Natural killer cell (primary cell): ENCODE data around the gene CORO7. TPM values are rescaled to one million over a fixed set of nuclear protein-coding genes. Genes with fewer than 3 reads are reported as not detected.

Experiments used
- ATAC-seq, 3 donors: fragments of 150-1000 bp in 2 of 3; fragments of 200-7000 bp in 1 of 3; cut with Tn5 transposase; 1 replicate in 1 of 3; 2 replicates in 2 of 3; pipeline ENCODE4 v1.10.0; 2021; ENCODE audit warnings: mild to moderate bottlenecking in 2 of 3, moderate library complexity in 2 of 3
- DNase-seq, 2 donors: peaks; one replicate each; pipeline versions ENCODE4 v3.0.0 to v3.0.0-alpha.2; 2013 to 2021; ENCODE audit warnings: mixed read lengths in 1 of 2
- H3K27ac ChIP-seq: one replicate; pipeline ENCODE4 v1.5.1; 2013; ENCODE audit warnings: mild to moderate bottlenecking, low read length
- H3K27me3 ChIP-seq: one replicate; pipeline ENCODE4 v1.6.1; 2013; ENCODE audit warnings: low read length; ENCODE audit not compliant: control insufficient read depth, insufficient read depth
- H3K36me3 ChIP-seq: one replicate; pipeline ENCODE4 v1.6.1; 2013; ENCODE audit warnings: low read length; ENCODE audit not compliant: control insufficient read depth, insufficient read depth
- H3K4me1 ChIP-seq: one replicate; pipeline ENCODE4 v1.6.1; 2013; ENCODE audit warnings: low read length; ENCODE audit not compliant: control insufficient read depth, insufficient read depth
- H3K4me3 ChIP-seq: one replicate; pipeline ENCODE4 v1.5.1; 2013; ENCODE audit warnings: low read length
- H3K9me3 ChIP-seq: one replicate; pipeline ENCODE4 v1.6.1; 2013; ENCODE audit warnings: low read length; ENCODE audit not compliant: control insufficient read depth, insufficient read depth
- H3K27ac Mint-ChIP-seq, 2 donors: one replicate each; pipeline ENCODE4 v1.8.0; 2022; ENCODE audit warnings: mild to moderate bottlenecking in 2 of 2, mixed read lengths in 2 of 2, moderate library complexity in 1 of 2
- H3K27me3 Mint-ChIP-seq, 2 donors: one replicate each; pipeline ENCODE4 v1.8.0; 2022; ENCODE audit warnings: low read depth in 2 of 2, mixed read lengths in 2 of 2
- H3K36me3 Mint-ChIP-seq: one replicate; pipeline ENCODE4 v1.8.0; 2022; ENCODE audit warnings: mixed read lengths
- H3K4me1 Mint-ChIP-seq, 2 donors: one replicate each; pipeline ENCODE4 v1.8.0; 2022; ENCODE audit warnings: mixed read lengths in 2 of 2
- H3K4me3 Mint-ChIP-seq: one replicate; pipeline ENCODE4 v1.8.0; 2022; ENCODE audit warnings: mild to moderate bottlenecking, moderate library complexity, mixed read lengths
- H3K9me3 Mint-ChIP-seq, 2 donors: one replicate each; pipeline ENCODE4 v1.8.0; 2022; ENCODE audit warnings: mixed read lengths in 2 of 2
- CTCF ChIP-seq: fragments of 200-600 bp; IDR thresholded peaks from one replicate; pipeline ENCODE4 v1.8.0; 2022; ENCODE audit warnings: antibody characterized with exemption
- WGBS: methylation state at CpG from one replicate; pipeline ENCODE4 v1.1.7; 2013; ENCODE audit warnings: missing lambda C conversion rate; ENCODE audit not compliant: insufficient coverage; 5-methylcytosine and 5-hydroxymethylcytosine counted together
- intact Hi-C: fragments of 100-400 bp; cut with micrococcal nuclease; formaldehyde crosslinking; loops from one replicate; pipeline ENCODE4 v1.14.2; 2022
- total RNA-seq, 4 donors: library from RNA; stranded (reverse); fragments of 120-200 nt in 1 of 4; gene quantifications; one replicate each; pipeline versions ENCODE4 v1.2.3 to v1.2.4, GENCODE V29; 2013 to 2022

CORO7 gene
- total RNA-seq, 3 donors from 2014 or later (not counting 1 experiment from before 2014, with no cell fraction given), result 335 to 425 (median 415) TPM

- no peaks in the 10 kb centered on the region for H3K27me3 Mint-ChIP-seq
- WGBS, result 86% methylated on average over 9 of the region's 9 CpGs
- peaks cover 2% of the 10 kb centered on the region for H3K36me3 ChIP-seq
- peaks cover 0 to 20% of the 10 kb centered on the region in 2 donors for H3K4me1 Mint-ChIP-seq
- H3K9me3 Mint-ChIP-seq, result no peaks in the 10 kb centered on the region
- H3K9me3 ChIP-seq, result no peaks in the 10 kb centered on the region
- ATAC-seq, result no peak
- no peak overlapping the region for H3K27ac ChIP-seq
- intact Hi-C loops, result no loop called here
- no peaks in the 10 kb centered on the region for H3K36me3 Mint-ChIP-seq
- H3K27me3 ChIP-seq, result no peaks in the 10 kb centered on the region
- peak overlapping the region in 1 of 2 donors; percentile 11 for H3K27ac Mint-ChIP-seq
- no peak overlapping the region for H3K4me3 Mint-ChIP-seq
- no peak for DNase-seq
- no peak for TF ChIP-seq CTCF
- H3K4me1 ChIP-seq, result peaks cover 27% of the 10 kb centered on the region
- no peak overlapping the region for H3K4me3 ChIP-seq
These were observed 43.0 kb downstream of the CORO7 start for GRCh38 chr16:4373356-4373908.

- ATAC-seq, result no peak
- peaks cover 0 to 20% of the 10 kb centered on the region in 2 donors for H3K4me1 Mint-ChIP-seq
- Histone ChIP-seq H3K4me1 (peaks cover 27% of the 10 kb centered on the region), H3K9me3 (no peaks in the 10 kb centered on the region), H3K27ac (no peak overlapping the region), H3K4me3 (peak overlapping the region; percentile 16), H3K27me3 (no peaks in the 10 kb centered on the region), H3K36me3 (peaks cover 2% of the 10 kb centered on the region)
- H3K27ac Mint-ChIP-seq, result peak overlapping the region in 1 of 2 donors; percentile 60
- intact Hi-C loops, result no loop called here
- no peaks in the 10 kb centered on the region for H3K9me3 Mint-ChIP-seq
- 90% methylated on average over 8 of the region's 10 CpGs for WGBS
- no peaks in the 10 kb centered on the region for H3K36me3 Mint-ChIP-seq
- no peak for DNase-seq
- no peak overlapping the region for H3K4me3 Mint-ChIP-seq
- H3K27me3 Mint-ChIP-seq, result no peaks in the 10 kb centered on the region
- no peak for TF ChIP-seq CTCF
These were observed 43.6 kb downstream of the CORO7 start for GRCh38 chr16:4372578-4373355.

DNA sequence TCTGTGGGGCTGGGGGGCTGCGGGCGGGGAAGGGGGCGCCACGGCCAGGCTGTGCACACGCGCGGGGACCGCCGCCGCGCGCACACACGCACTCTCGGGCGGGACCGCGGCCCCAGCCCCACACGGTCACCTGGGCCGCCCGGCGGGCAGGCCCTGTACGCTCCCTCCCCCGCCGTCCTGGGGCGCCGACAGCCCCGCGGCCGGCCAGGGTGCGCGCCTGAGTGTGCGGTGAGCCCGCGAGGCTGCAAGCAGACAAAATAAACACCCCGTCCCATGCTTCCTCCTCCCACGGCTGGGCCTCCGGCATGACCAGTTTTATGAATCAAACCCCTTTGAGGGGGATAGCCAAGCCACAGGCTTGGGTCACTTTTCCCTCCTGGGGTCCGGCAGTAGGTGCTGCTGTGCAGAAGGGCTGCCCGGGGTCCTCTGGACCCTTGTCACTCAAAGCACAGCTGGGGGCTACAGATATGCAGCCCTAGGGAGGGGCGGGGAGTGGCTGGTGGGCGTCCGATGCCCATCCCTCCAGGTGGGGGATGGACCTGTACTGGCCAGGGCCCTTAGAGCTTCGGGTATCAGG is 44.3 kb downstream of the CORO7 start:
- no peak for TF ChIP-seq CTCF
- no peaks in the 10 kb centered on the region for H3K9me3 Mint-ChIP-seq
- peak overlapping the region; percentile 75 for H3K4me3 Mint-ChIP-seq
- H3K27ac Mint-ChIP-seq, result peak overlapping the region in 1 of 2 donors; percentile 60
- Histone ChIP-seq H3K9me3 (no peaks in the 10 kb centered on the region), H3K36me3 (peaks cover 9% of the 10 kb centered on the region), H3K27ac (no peak overlapping the region), H3K4me3 (peak overlapping the region; percentile 16), H3K4me1 (peaks cover 27% of the 10 kb centered on the region), H3K27me3 (no peaks in the 10 kb centered on the region)
- H3K36me3 Mint-ChIP-seq, result no peaks in the 10 kb centered on the region
- H3K4me1 Mint-ChIP-seq, result peaks cover 0 to 20% of the 10 kb centered on the region in 2 donors
- peak; percentile 36 to 62 for DNase-seq
- no peaks in the 10 kb centered on the region for H3K27me3 Mint-ChIP-seq
- WGBS, result 9% methylated on average over 43 of the region's 43 CpGs
- intact Hi-C loops, result no loop called here
- peak; percentile 49 to 69 (median 55) for ATAC-seq
